Lower lobe of right lung (tissue), 2 donors: ENCODE results near the gene PKP4. TPM values are rescaled to one million over a fixed set of nuclear protein-coding genes. Genes with fewer than 3 reads are reported as not detected.

Experiments used
- ATAC-seq, 2 donors: fragments of 200-7000 bp; cut with Tn5 transposase; one replicate each; pipeline ENCODE4 v1.9.1; 2020 to 2022; ENCODE audit warnings: mild to moderate bottlenecking in 2 of 2, moderate library complexity in 2 of 2
- DNase-seq: peaks from one replicate; pipeline ENCODE4 v3.0.0-alpha.2; 2020
- H3K27ac ChIP-seq: fragments of 200-600 bp; one replicate; pipeline ENCODE4 v1.8.0; 2022
- H3K27me3 ChIP-seq: fragments of 200-600 bp; one replicate; pipeline ENCODE4 v1.8.0; 2022; ENCODE audit warnings: low read depth
- H3K36me3 ChIP-seq: fragments of 200-600 bp; one replicate; pipeline ENCODE4 v1.8.0; 2022; ENCODE audit warnings: mild to moderate bottlenecking
- H3K4me1 ChIP-seq: fragments of 200-600 bp; one replicate; pipeline ENCODE4 v1.8.0; 2022
- H3K4me3 ChIP-seq: fragments of 200-600 bp; one replicate; pipeline ENCODE4 v1.8.0; 2022; ENCODE audit warnings: mild to moderate bottlenecking
- H3K9me3 ChIP-seq: fragments of 200-600 bp; one replicate; pipeline ENCODE4 v1.8.0; 2022
- CTCF ChIP-seq: fragments of 200-600 bp; IDR thresholded peaks from one replicate; pipeline ENCODE4 v1.8.0; 2022; ENCODE audit warnings: antibody characterized with exemption, mild to moderate bottlenecking
- intact Hi-C: fragments of 100-400 bp; cut with DNase I; formaldehyde crosslinking; loops from one replicate; pipeline ENCODE4 v1.11.0; 2022
- total RNA-seq: library from RNA; stranded (reverse); fragmentation: NEBNext Ultra II Directional; extraction: Animal tissue kit (Norgen Biotek cat#: 25700); gene quantifications from one replicate; pipeline ENCODE4 v1.2.1, GENCODE V29; 2021
- donor health status: DM: no; HTN: yes; CAD: no; lungs with severe emphysema.

PKP4 gene
- total RNA-seq, 1 donor from 2014 or later = 57.0 TPM

- no peak for TF ChIP-seq CTCF
- Histone ChIP-seq H3K4me3 (no peak overlapping the region), H3K27ac (no peak overlapping the region), H3K9me3 (no peaks in the 10 kb centered on the region), H3K36me3 (no peaks in the 10 kb centered on the region), H3K4me1 (no peaks in the 10 kb centered on the region), H3K27me3 (no peaks in the 10 kb centered on the region)
- ATAC-seq = peak; percentile 24 to 42
- no peak for DNase-seq
- intact Hi-C loops = no loop called here
Observed at GRCh38 chr2:158518084-158518483, 61.3 kb downstream of the PKP4 start.

DNA sequence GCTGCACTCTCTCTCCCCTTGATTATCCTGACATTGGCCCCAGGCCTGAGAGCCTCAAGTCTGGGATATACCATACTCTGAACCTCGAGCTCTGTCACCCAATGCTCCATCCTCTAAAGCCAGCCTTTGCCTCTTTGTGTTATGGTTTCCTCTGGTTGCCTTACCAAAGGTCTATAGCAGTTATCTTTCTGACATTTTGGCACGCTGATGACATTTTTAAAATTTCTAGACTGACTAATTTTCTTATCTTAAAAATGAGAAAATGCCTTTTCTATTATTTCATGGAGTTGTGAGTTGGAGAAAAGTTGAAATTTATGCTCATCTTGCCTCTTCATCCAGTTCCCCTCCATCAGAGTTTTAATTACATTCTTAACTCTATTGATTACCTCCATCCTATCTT, 62.7 kb downstream of the PKP4 start:
- H3K4me3 ChIP-seq = no peak overlapping the region
- no peaks in the 10 kb centered on the region for H3K36me3 ChIP-seq
- no peaks in the 10 kb centered on the region for H3K9me3 ChIP-seq
- ATAC-seq = no peak
- H3K27ac ChIP-seq = no peak overlapping the region
- no peak for DNase-seq
- TF ChIP-seq CTCF = no peak
- H3K27me3 ChIP-seq = no peaks in the 10 kb centered on the region
- H3K4me1 ChIP-seq = no peaks in the 10 kb centered on the region
- intact Hi-C loops = no loop called here

DNA sequence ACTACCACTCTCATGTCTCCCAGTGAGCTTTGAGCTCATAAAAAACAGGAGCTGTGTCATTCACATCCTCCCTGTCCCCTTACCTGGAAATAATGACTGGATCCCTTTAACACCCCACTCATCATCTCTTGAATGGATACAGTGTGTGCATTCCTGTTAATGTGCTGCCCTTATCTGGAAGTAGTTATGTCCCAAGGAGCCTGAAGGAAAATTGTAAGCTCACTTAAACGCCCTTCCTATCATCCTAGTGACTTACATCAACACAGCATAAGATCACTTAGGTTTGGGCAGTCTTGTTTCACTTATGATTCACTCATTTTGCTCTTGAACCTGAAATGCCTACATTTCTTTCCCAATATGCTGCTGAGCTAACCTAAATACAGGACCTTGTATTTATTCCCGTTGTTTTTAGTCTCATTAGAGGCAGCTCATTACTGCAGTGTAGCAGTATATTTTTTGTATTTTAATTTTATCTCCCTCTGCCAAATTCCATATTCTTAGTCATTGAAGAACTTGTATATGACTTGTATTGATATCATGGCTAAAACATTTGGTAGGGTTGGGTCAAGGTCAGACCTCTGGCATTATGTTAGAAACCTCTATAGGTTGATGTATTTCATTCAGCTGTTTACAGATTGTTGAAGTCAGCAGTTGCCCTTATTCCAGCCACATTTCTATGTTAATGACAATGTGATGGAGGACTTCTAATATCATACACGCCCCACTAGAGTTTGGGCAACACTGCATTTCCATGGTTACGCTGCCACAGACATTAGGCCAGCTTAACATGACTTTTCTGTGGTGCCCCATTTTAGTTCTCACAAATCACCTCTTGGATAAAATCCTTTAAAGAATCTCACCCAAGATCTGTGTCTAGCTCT, 72.9 kb downstream of the PKP4 start:
- intact Hi-C loops = no loop called here
- DNase-seq (no peak), ATAC-seq (peak in 1 of 2 donors; percentile 53)
- Histone ChIP-seq H3K9me3 (no peaks in the 10 kb centered on the region), H3K27me3 (no peaks in the 10 kb centered on the region), H3K36me3 (no peaks in the 10 kb centered on the region), H3K27ac (no peak overlapping the region), H3K4me1 (no peaks in the 10 kb centered on the region), H3K4me3 (no peak overlapping the region)
- TF ChIP-seq CTCF = no peak

- DNase-seq (no peak), ATAC-seq (no peak)
- no peaks in the 10 kb centered on the region for H3K27me3 ChIP-seq
- no peaks in the 10 kb centered on the region for H3K36me3 ChIP-seq
- intact Hi-C loops = no loop called here
- H3K4me3 ChIP-seq = no peak overlapping the region
- TF ChIP-seq CTCF = no peak
- H3K9me3 ChIP-seq = no peaks in the 10 kb centered on the region
- H3K4me1 ChIP-seq = no peaks in the 10 kb centered on the region
- no peak overlapping the region for H3K27ac ChIP-seq
Observed at GRCh38 chr2:158530829-158531228, 74.1 kb downstream of the PKP4 start.

GRCh38 chr2:158533009-158533408, 76.3 kb downstream of the PKP4 start:
- Histone ChIP-seq H3K4me3 (no peak overlapping the region), H3K4me1 (no peaks in the 10 kb centered on the region), H3K27me3 (no peaks in the 10 kb centered on the region), H3K9me3 (no peaks in the 10 kb centered on the region), H3K36me3 (no peaks in the 10 kb centered on the region), H3K27ac (no peak overlapping the region)
- intact Hi-C loops = no loop called here
- ATAC-seq = no peak
- no peak for DNase-seq
- no peak for TF ChIP-seq CTCF
